Panc1 (cell line): ENCODE results near the gene ABCC4.

ENCODE experiments used
- POLR2AphosphoS5 ChIP-seq: IDR thresholded peaks from 2 replicates; pipeline ENCODE4 v1.6.1; 2012; ENCODE audit warnings: mild to moderate bottlenecking, low read depth, low read length, moderate library complexity
- TCF7L2 ChIP-seq: IDR thresholded peaks from 2 replicates; pipeline ENCODE4 v1.6.1; 2011; ENCODE audit warnings: mild to moderate bottlenecking, low read depth, low read length, inconsistent platforms
- TF ChIP-seq, protein P1 (sequence below): fragments of 450-650 bp; IDR thresholded peaks from 2 replicates; pipeline ENCODE4 v1.5.1; 2017; ENCODE audit warnings: mild to moderate bottlenecking
- TF ChIP-seq, protein P2 (sequence below), 2 experiments: IDR thresholded peaks; 2 replicates each; pipeline ENCODE4 v1.6.1; 2011 to 2012; ENCODE audit warnings: low read depth in 2 of 2, control low read depth in 1 of 2, low read length in 1 of 2, mild to moderate bottlenecking in 1 of 2, moderate library complexity in 1 of 2; ENCODE audit not compliant: insufficient read depth in 1 of 2

DNA sequence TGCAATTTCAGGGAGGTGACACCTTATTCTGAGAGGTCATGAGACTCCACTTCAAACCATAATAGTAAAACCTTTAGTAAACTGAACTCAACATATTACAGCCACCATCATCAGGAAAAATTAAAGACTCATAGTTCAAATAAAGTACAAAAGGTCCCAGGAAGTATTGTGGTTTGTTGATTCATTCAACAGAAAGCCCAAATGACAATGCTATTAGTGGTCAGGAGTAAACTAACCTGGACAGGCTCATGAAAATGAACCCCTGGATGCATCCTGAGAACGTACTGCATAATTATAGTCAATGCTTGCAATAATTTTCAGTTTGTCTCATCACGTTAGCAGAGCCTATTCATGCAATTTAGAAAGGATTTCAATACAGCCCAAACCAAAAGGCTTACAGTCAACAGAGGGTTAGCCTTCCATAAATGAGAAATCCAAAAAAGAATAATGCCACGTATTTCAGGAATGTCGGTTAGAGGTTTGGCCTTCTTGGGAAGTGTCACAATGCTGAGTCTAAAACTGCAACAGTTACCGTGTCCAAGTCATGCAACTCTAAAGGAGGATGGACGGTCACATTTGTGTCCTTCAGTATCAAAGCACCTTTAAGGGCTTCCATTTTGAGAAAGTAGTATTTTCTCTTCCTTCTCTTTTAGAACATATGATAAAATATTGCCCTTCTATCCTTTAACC, 280.8 kb downstream of the ABCC4 start:
- TF ChIP-seq, protein P1, sequence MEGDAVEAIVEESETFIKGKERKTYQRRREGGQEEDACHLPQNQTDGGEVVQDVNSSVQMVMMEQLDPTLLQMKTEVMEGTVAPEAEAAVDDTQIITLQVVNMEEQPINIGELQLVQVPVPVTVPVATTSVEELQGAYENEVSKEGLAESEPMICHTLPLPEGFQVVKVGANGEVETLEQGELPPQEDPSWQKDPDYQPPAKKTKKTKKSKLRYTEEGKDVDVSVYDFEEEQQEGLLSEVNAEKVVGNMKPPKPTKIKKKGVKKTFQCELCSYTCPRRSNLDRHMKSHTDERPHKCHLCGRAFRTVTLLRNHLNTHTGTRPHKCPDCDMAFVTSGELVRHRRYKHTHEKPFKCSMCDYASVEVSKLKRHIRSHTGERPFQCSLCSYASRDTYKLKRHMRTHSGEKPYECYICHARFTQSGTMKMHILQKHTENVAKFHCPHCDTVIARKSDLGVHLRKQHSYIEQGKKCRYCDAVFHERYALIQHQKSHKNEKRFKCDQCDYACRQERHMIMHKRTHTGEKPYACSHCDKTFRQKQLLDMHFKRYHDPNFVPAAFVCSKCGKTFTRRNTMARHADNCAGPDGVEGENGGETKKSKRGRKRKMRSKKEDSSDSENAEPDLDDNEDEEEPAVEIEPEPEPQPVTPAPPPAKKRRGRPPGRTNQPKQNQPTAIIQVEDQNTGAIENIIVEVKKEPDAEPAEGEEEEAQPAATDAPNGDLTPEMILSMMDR = no peak
- TF ChIP-seq POLR2AphosphoS5 = no peak
- TF ChIP-seq, protein P2, sequence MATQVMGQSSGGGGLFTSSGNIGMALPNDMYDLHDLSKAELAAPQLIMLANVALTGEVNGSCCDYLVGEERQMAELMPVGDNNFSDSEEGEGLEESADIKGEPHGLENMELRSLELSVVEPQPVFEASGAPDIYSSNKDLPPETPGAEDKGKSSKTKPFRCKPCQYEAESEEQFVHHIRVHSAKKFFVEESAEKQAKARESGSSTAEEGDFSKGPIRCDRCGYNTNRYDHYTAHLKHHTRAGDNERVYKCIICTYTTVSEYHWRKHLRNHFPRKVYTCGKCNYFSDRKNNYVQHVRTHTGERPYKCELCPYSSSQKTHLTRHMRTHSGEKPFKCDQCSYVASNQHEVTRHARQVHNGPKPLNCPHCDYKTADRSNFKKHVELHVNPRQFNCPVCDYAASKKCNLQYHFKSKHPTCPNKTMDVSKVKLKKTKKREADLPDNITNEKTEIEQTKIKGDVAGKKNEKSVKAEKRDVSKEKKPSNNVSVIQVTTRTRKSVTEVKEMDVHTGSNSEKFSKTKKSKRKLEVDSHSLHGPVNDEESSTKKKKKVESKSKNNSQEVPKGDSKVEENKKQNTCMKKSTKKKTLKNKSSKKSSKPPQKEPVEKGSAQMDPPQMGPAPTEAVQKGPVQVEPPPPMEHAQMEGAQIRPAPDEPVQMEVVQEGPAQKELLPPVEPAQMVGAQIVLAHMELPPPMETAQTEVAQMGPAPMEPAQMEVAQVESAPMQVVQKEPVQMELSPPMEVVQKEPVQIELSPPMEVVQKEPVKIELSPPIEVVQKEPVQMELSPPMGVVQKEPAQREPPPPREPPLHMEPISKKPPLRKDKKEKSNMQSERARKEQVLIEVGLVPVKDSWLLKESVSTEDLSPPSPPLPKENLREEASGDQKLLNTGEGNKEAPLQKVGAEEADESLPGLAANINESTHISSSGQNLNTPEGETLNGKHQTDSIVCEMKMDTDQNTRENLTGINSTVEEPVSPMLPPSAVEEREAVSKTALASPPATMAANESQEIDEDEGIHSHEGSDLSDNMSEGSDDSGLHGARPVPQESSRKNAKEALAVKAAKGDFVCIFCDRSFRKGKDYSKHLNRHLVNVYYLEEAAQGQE (IDR thresholded peaks at IDR 0.05; ENCODE audit: insufficient read depth in 1 of 2, low read depth in 2 of 2, low read length in 1 of 2) = no peak
- no peak for TF ChIP-seq TCF7L2
